HG03571 (cell line): ENCODE data around the gene CCDC192.

Experiments
- ATAC-seq: cut with Tn5 transposase; IDR thresholded peaks from one replicate; pipeline ENCODE4 v1.9.1; 2021; ENCODE audit not compliant: unreplicated experiment

CCDC192 gene

DNA sequence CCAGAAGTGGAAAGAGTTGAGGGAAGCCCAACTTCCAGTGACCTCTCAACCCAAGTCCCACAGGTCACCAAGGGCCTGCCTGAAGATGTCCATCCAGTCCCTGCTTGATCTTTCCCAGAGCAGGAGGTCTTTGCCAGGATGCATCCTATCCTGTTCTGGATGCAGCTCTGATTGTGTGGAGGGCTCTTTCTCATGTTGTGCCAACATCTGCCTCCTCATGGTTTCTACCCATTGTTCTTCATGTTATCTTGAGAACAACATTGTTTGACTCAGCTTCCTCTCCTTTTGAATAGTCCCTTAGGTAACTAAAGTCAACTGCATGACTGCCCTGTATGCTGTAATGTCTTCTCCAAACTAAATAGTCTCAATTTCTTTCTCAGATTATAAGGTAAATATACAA, 169.3 kb downstream of the CCDC192 start:
- ATAC-seq = no peak

DNA sequence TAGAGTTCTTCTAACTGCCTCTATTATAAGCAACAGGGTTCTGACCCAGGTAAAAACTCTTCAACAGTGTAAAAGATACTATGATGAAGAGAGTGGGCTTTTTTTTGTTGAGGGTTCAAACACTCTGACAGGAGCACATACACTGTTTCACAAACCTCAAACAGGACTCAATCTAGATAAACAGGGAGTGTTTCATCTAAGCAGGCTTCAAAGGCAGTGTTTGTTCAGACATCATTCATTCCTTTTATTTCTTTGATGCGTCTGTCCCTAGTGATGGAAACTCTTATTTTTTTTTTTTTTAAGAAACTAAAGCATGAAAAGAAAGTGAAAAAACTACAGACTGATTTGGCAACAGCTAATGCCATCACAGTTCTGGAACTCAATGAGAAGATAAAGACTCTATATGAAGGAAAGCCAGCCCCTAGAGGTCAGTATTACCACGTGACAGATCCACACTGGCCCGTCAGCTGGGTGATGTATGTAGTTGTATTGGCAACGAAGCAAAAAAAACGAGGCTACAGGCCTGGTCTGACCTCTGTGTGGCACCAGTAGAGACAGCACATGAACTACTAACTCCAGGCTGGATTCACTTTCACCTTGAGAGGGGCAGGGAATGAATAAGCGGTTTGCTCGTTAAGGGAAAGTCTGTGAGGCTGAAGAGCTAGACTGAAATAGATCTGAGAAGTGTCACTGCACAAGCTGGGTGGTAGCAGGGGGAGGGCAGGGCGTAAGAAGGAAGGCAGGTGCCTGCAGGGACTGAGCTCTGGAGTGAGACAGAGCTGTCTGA, 172.2 kb downstream of the CCDC192 start:
- ATAC-seq = peak; percentile 81

DNA sequence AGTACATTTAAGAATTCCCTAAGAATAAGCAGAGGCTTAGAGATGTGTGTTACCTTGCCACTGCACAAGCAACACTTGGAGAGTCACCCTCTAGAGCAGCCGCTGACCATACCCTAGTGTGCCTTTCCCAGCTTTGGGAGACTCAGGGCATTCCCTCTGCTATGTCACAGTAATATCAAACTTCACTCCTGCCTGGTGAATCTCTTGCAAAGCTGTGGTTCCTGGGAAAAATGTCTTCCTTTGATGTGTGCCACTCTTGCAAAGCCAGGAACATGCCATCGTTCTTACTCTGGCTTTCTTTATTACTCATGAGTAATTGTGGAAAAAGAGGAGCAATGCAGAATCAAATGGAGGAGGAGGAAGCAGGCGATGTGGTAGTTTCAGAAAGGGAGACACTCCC, 173.2 kb downstream of the CCDC192 start:
- no peak for ATAC-seq

GRCh38 chr5:127878174-127878750, 175.1 kb downstream of the CCDC192 start:
- no peak for ATAC-seq

DNA sequence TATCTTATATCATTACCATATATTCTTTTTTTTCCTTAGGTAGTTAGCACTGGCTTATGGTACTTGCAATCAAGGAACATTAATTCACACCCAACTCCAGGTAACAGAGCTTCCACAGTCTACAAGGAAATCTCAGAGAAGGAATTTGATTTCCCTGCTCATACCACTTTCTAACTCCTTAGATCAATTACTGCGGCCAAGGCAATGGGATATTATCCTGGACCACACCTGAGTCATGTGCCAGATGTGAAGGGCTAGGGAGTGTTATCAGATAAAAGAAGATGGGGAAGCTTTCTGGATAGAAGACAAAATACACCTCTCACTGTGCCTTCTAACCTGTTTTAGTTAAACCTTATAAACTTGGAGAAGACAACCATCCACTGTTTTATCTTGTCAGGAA, 181.2 kb downstream of the CCDC192 start:
- ATAC-seq = no peak

DNA sequence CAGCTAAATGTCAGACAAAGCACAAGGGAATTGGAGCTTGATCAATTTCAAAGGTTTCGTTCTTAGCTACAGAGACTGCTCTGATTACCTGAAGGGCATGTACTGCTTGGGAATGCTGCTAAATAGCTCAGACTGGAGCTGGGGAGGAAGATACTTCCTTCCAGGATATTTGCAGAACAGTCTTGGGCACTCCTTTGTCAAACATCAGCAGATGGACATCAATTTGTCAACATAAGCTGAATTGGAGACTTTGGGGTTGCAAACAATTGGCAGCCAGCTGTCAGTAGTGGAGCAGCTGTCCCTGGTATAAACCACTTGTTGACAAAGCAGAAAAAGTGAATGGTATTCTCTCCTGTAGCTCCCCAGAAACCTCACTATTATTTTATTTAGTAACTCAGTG, 182.0 kb downstream of the CCDC192 start:
- ATAC-seq = no peak

- no peak for ATAC-seq
These were observed 182.9 kb downstream of the CCDC192 start for GRCh38 chr5:127886081-127886480.

DNA sequence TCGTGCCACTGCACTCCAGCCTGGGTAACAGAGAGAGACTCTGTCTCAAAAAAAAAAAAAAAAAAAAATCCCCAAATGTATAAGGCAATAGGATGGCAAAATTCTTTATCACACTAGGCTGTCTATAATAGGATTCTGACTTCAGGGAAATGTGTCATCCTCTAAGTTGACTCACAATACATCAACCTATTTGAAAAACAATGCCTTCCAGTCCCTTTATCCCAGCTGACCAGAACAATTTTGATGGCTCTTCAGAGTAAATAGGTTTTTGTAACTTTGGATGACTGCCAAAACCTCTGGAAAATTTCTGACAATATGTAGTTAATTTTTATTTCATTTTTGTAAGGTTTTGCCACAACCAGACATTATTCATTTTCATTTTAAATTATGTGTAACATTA, 184.1 kb downstream of the CCDC192 start:
- ATAC-seq = no peak

GRCh38 chr5:127891942-127892341, 188.8 kb downstream of the CCDC192 start:
- ATAC-seq = no peak

DNA sequence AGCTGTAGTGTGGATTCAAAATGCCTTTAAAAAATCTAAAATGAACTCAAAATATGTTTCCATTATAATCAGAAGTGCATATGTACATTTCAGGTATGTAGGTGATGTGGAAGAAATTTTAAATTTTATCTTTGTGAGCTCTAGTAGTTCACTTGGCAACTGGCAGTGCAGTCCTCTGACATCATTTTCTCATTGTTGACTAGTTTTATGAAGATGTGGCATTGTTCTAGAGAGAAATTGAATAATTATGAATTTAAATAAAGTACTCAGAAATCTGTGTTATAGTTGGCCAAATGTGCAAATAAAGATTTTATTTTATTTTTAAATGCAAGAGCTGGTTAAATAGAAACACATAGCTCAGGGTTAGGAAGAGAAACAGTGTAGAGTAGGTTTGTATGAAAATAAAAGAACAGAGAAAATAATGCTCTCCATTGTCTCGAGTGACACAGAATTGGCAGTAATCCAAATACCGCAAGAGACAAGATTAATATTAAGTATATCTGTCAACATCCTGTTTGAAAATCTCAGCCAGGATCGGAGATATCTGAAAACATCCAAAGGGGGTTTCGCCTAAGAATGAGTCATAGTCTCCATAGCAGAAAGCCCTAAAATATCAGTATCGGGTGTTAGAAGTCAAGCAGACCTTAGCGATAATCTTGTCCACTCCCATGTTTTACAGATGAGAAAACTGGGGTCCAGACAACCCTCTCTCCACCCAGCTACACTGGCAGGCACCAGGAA, 189.4 kb downstream of the CCDC192 start:
- no peak for ATAC-seq

GRCh38 chr5:127893232-127893631, 190.0 kb downstream of the CCDC192 start:
- ATAC-seq = no peak

- no peak for ATAC-seq
These were observed 191.3 kb downstream of the CCDC192 start for GRCh38 chr5:127894461-127894860.

GRCh38 chr5:127898551-127899213, 195.5 kb downstream of the CCDC192 start:
- no peak for ATAC-seq

GRCh38 chr5:127899214-127899610, 196.0 kb downstream of the CCDC192 start:
- no peak for ATAC-seq

DNA sequence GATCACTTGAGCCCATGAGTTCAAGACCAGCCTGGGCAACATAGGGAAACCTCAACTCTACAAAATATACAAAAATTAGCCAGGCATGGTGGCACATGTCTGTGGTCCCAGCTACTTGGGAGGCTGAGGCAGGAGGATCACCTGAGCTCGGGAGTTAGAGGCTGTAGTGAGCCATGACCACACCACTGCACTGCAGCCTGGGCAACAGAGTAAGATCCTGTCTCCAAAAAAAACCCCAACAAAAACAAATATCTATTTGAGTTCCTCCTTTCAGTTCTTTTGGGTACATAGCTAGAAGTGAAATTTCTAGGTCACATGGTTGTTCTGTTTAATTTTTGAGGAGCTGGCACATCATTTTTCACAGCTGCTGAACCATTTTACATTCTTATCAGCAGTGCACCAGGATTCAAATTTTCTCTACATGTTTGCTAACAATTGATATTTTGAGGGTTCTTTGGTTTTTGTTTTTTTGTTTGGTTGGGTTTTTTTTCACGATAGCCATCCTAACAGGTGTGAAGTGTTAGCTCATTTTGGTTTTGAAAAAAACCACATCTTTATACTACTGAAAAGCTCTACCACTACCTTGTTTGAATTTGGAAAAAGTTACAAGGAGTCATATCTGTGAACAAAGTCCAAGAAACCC, 203.5 kb downstream of the CCDC192 start:
- no peak for ATAC-seq

GRCh38 chr5:127907907-127908306, 204.7 kb downstream of the CCDC192 start:
- ATAC-seq = no peak

DNA sequence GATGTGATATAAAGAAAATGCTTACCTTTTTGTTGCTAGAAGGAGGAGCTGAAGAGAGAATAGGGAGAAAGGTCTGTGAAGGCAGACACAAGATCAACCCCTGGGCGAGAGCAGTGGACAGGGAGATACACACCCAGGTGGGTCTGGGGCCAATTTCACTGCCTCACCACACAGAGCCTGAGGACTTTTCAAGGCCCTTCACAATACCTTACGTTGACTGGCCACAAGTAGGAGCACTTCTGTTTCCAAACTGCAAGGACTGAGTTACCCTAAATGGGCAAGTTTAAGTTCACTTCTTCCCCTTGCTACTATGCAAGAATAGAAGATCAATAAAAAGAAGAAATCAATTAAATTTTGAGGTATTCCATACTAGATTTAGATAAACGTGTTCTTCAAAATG, 205.9 kb downstream of the CCDC192 start:
- peak; percentile 69 for ATAC-seq

DNA sequence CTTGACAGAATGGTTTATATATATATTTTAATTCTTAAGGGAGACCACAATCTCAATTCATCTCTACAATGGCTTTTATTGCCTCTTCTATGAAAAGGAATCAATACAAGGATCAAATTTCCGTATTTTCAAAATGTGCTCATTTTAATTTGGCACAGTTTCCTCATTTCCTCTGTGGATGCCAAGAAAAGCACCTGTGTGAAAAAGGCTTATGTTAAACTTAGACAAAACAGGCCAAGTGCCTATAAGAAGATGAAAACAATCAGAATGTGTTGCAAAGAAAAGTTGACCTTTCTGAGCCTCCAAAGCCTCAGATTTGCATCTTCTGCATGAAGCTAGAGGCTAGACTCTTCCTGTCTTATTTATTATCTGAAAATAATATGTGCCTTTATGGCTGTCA, 206.6 kb downstream of the CCDC192 start:
- no peak for ATAC-seq

DNA sequence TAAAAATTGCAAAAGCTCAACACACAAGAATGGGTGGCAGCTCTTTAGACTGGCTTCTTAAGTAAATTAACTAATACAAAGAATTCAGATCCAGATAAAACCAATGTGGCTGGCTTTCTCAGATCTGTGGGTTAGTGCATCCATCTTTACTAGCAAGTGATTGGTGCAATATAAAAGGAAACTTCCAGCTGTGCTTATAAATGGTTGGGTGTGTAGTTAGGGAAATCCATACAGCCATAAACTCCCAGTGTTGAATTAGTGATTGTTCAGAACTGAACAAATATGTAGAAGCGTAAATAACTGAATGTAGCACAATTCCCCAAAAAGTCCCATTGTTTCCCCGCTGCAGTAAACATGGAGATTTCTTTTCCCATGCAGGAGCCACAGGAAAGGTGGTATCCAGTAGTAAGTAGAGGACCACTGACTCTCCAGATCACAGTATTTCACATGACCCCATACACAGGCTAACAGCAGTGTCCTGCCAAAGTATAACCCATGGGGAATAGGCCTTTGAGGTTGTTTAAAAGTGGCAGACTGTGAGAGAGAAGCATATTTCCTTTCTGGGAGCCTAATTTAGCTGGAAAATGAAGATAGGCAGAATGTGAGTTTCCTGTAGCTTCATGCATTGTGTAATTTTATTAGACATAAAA, 207.2 kb downstream of the CCDC192 start:
- no peak for ATAC-seq

GRCh38 chr5:127911619-127912018, 208.4 kb downstream of the CCDC192 start:
- ATAC-seq = no peak

GRCh38 chr5:127912411-127912810, 209.2 kb downstream of the CCDC192 start:
- ATAC-seq = no peak
